HepG2 (cell line): ENCODE measurements around the gene SMAD2. TPM values are rescaled to one million over a fixed set of nuclear protein-coding genes. Genes with fewer than 3 reads are reported as not detected.

Experiments
- FOSL1 ChIP-seq: sonication (generic); formaldehyde crosslinking; IDR thresholded peaks from 2 replicates; pipeline ENCODE4 v1.9.0; 2021; ENCODE audit warnings: missing genetic modification reagents, borderline replicate concordance
- GATAD1 ChIP-seq: IDR thresholded peaks from 2 replicates; pipeline ENCODE4 v1.6.1; 2016; ENCODE audit warnings: missing genetic modification reagents, missing compliant biosample characterization
- MXI1 ChIP-seq: IDR thresholded peaks from 3 replicates; pipeline ENCODE4 v1.6.1; 2012; ENCODE audit warnings: low read depth, low read length, inconsistent platforms, borderline replicate concordance
- NFIB ChIP-seq: sonication (generic); formaldehyde crosslinking; IDR thresholded peaks from 2 replicates; pipeline ENCODE4 v1.9.0; 2021; ENCODE audit warnings: missing genetic modification reagents, mild to moderate bottlenecking, borderline replicate concordance
- PHF20 ChIP-seq: sonication (generic); formaldehyde crosslinking; IDR thresholded peaks from 2 replicates; pipeline ENCODE4 v1.5.0; 2020; ENCODE audit warnings: mild to moderate bottlenecking, missing genetic modification reagents
- SP5 ChIP-seq: IDR thresholded peaks from 2 replicates; pipeline ENCODE4 v1.6.1; 2016; ENCODE audit warnings: low read depth, borderline replicate concordance
- ZNF331 ChIP-seq: sonication (generic); formaldehyde crosslinking; IDR thresholded peaks from 2 replicates; pipeline ENCODE4 v1.4.0; 2020; ENCODE audit warnings: missing genetic modification reagents
- ZNF501 ChIP-seq: sonication (generic); formaldehyde crosslinking; IDR thresholded peaks from 2 replicates; pipeline ENCODE4 v1.5.1; 2020; ENCODE audit warnings: mild to moderate bottlenecking, moderate library complexity, missing genetic modification reagents
- ZNF567 ChIP-seq: sonication (generic); formaldehyde crosslinking; IDR thresholded peaks from 2 replicates; pipeline ENCODE4 v1.8.1; 2023; ENCODE audit warnings: mild to moderate bottlenecking, missing genetic modification reagents, borderline replicate concordance
- polyA plus RNA-seq, 8 experiments: library from polyadenylated mRNA; depleted of rRNA in 3 of 8; stranded (reverse) in 7 of 8; unstranded in 1 of 8; fragments of >200 nt; fragmentation: Illumina TruSeq in 4 of 8; extraction: Trizol in 4 of 8; gene quantifications; 2 replicates each; pipeline versions ENCODE4 v1.2.1 to v1.2.3, GENCODE V29; 2011 to 2016; ENCODE audit warnings: low read depth in 4 of 8, missing spikeins in 1 of 8, mixed read lengths in 1 of 8; ENCODE audit not compliant: insufficient read depth in 1 of 8
- total RNA-seq, 5 experiments: library from RNA; depleted of rRNA; stranded (reverse); fragments of >200 nt; fragmentation: Illumina TruSeq; extraction: Trizol; gene quantifications; 2 replicates each; pipeline ENCODE4 v1.2.3, GENCODE V29; 2016; ENCODE audit warnings: low read depth in 1 of 5
- TF ChIP-seq, protein P1 (sequence below): sonication (generic); formaldehyde crosslinking; IDR thresholded peaks from 2 replicates; pipeline ENCODE4 v1.4.0; 2020; ENCODE audit warnings: missing genetic modification reagents, borderline replicate concordance
- TF ChIP-seq, protein P2 (sequence below): sonication (generic); formaldehyde crosslinking; IDR thresholded peaks from 2 replicates; pipeline ENCODE4 v1.4.0; 2020; ENCODE audit warnings: missing genetic modification reagents
- TF ChIP-seq, protein P3 (sequence below): sonication (generic); formaldehyde crosslinking; IDR thresholded peaks from 2 replicates; pipeline ENCODE4 v1.4.0; 2020; ENCODE audit warnings: missing genetic modification reagents
- TF ChIP-seq, protein P4 (sequence below): IDR thresholded peaks from 2 replicates; pipeline ENCODE4 v1.6.1; 2016; ENCODE audit warnings: control low read depth
- TF ChIP-seq, protein P5 (sequence below): sonication (generic); formaldehyde crosslinking; IDR thresholded peaks from 2 replicates; pipeline ENCODE4 v1.4.0; 2020; ENCODE audit warnings: missing genetic modification reagents

The SMAD2 gene
- total and polyA plus RNA-seq, 2 of the 13 experiments (the other 11 are each of a cell fraction or from before 2014, with no cell fraction given): 40.2 to 96.2 TPM

DNA sequence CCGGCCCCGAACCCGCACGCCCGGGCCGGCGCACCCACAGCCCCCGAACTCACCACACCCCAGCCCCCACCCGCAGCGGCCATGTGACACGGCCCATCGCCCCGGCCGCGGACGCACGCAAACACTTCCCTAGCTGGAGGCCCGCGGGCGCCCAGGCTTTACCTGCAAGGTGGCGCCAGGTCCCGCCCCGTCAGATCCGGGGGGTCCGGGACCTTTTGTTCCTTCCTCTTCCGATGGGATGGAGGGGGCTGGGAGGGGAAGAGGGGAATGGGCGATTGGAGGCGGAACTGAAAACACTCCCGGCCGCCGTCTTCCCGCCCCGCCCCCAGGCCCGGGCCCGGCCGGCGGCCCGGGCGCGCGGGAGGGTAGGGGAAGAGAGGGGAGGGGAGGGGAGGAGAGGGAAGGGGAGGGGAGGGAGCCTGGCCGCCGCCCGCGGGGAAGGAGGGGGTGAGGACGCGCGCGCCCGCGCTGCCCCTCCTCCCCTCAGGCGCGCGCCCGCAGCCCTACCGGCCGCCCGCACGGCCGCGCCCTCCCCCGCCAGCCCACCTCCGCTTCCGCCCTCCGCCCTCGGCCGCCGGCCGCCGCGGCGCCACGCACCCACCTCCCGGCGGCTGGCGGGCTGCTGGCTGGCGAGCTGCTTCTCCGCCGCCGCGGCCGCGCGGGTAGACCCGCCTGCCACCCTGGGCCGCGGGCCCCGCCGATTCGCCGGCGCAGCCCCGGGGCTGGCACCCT lies at the start of gene SMAD2 (continued):
- TF ChIP-seq ZNF331 (CRISPR knock-in tag) (peak; percentile 10), PHF20 (CRISPR knock-in tag) (peak; percentile 52; the same call in 1 of the 2 replicates), ZNF567 (CRISPR knock-in tag) (0 out of 2 replicates have a peak, but pooled peaks have one; percentile 30), FOSL1 (CRISPR knock-in tag) (no peak), ZNF501 (CRISPR knock-in tag) (peak; percentile 76; the same call in 1 of the 2 replicates), SP5 (peak; percentile 58), MXI1 (peak; percentile 45; the same call in 1 of the 3 replicates), GATAD1 (CRISPR knock-in tag) (no peak; the same call in 1 of the 2 replicates), NFIB (CRISPR knock-in tag) (no peak)
- TF ChIP-seq, protein P1, sequence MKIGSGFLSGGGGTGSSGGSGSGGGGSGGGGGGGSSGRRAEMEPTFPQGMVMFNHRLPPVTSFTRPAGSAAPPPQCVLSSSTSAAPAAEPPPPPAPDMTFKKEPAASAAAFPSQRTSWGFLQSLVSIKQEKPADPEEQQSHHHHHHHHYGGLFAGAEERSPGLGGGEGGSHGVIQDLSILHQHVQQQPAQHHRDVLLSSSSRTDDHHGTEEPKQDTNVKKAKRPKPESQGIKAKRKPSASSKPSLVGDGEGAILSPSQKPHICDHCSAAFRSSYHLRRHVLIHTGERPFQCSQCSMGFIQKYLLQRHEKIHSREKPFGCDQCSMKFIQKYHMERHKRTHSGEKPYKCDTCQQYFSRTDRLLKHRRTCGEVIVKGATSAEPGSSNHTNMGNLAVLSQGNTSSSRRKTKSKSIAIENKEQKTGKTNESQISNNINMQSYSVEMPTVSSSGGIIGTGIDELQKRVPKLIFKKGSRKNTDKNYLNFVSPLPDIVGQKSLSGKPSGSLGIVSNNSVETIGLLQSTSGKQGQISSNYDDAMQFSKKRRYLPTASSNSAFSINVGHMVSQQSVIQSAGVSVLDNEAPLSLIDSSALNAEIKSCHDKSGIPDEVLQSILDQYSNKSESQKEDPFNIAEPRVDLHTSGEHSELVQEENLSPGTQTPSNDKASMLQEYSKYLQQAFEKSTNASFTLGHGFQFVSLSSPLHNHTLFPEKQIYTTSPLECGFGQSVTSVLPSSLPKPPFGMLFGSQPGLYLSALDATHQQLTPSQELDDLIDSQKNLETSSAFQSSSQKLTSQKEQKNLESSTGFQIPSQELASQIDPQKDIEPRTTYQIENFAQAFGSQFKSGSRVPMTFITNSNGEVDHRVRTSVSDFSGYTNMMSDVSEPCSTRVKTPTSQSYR (CRISPR knock-in tag): no peak
- TF ChIP-seq, protein P2, sequence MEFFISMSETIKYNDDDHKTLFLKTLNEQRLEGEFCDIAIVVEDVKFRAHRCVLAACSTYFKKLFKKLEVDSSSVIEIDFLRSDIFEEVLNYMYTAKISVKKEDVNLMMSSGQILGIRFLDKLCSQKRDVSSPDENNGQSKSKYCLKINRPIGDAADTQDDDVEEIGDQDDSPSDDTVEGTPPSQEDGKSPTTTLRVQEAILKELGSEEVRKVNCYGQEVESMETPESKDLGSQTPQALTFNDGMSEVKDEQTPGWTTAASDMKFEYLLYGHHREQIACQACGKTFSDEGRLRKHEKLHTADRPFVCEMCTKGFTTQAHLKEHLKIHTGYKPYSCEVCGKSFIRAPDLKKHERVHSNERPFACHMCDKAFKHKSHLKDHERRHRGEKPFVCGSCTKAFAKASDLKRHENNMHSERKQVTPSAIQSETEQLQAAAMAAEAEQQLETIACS (CRISPR knock-in tag): peak; percentile 81
- TF ChIP-seq, protein P3, sequence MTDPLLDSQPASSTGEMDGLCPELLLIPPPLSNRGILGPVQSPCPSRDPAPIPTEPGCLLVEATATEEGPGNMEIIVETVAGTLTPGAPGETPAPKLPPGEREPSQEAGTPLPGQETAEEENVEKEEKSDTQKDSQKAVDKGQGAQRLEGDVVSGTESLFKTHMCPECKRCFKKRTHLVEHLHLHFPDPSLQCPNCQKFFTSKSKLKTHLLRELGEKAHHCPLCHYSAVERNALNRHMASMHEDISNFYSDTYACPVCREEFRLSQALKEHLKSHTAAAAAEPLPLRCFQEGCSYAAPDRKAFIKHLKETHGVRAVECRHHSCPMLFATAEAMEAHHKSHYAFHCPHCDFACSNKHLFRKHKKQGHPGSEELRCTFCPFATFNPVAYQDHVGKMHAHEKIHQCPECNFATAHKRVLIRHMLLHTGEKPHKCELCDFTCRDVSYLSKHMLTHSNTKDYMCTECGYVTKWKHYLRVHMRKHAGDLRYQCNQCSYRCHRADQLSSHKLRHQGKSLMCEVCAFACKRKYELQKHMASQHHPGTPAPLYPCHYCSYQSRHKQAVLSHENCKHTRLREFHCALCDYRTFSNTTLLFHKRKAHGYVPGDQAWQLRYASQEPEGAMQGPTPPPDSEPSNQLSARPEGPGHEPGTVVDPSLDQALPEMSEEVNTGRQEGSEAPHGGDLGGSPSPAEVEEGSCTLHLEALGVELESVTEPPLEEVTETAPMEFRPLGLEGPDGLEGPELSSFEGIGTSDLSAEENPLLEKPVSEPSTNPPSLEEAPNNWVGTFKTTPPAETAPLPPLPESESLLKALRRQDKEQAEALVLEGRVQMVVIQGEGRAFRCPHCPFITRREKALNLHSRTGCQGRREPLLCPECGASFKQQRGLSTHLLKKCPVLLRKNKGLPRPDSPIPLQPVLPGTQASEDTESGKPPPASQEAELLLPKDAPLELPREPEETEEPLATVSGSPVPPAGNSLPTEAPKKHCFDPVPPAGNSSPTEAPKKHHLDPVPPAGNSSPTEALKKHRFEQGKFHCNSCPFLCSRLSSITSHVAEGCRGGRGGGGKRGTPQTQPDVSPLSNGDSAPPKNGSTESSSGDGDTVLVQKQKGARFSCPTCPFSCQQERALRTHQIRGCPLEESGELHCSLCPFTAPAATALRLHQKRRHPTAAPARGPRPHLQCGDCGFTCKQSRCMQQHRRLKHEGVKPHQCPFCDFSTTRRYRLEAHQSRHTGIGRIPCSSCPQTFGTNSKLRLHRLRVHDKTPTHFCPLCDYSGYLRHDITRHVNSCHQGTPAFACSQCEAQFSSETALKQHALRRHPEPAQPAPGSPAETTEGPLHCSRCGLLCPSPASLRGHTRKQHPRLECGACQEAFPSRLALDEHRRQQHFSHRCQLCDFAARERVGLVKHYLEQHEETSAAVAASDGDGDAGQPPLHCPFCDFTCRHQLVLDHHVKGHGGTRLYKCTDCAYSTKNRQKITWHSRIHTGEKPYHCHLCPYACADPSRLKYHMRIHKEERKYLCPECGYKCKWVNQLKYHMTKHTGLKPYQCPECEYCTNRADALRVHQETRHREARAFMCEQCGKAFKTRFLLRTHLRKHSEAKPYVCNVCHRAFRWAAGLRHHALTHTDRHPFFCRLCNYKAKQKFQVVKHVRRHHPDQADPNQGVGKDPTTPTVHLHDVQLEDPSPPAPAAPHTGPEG (CRISPR knock-in tag): 0 out of 2 replicates have a peak, but pooled peaks have one; percentile 29
- TF ChIP-seq, protein P4, sequence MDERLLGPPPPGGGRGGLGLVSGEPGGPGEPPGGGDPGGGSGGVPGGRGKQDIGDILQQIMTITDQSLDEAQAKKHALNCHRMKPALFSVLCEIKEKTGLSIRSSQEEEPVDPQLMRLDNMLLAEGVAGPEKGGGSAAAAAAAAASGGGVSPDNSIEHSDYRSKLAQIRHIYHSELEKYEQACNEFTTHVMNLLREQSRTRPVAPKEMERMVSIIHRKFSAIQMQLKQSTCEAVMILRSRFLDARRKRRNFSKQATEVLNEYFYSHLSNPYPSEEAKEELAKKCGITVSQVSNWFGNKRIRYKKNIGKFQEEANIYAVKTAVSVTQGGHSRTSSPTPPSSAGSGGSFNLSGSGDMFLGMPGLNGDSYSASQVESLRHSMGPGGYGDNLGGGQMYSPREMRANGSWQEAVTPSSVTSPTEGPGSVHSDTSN (CRISPR knock-in tag): no peak
- TF ChIP-seq, protein P5, sequence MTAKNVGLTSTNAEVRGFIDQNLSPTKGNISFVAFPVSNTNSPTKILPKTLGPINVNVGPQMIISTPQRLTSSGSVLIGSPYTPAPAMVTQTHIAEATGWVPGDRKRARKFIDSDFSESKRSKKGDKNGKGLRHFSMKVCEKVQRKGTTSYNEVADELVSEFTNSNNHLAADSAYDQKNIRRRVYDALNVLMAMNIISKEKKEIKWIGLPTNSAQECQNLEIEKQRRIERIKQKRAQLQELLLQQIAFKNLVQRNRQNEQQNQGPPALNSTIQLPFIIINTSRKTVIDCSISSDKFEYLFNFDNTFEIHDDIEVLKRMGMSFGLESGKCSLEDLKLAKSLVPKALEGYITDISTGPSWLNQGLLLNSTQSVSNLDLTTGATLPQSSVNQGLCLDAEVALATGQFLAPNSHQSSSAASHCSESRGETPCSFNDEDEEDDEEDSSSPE (CRISPR knock-in tag): no peak; the same call in 1 of the 2 replicates
